ENCODE data around the gene KHDC1. TPM values are rescaled to one million over a fixed set of nuclear protein-coding genes. Genes with fewer than 3 reads are reported as not detected.

KHDC1 gene
- total and polyA plus RNA-seq, 2 of the 4 experiments (the other 2 are of a cell fraction) = 1.6 to 5.5 TPM

DNA sequence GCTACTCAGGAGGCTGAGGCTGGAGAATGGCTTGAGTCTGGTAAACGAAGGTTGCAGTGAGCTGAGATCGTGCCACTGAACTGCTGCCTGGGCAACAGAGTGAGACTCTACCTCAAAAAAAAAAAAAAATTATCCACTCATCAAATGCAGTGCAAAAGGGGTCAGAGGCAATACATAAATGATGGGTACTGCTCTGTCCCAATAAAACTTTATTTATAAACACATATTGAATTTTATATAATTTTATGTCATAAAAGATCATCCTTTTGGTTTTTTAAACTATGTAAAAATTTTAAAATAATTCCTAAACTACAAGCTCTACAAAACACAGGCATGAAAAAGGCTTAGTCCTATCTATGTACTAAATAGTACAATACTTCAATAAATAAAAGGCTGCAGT is 10.3 kb downstream of the KHDC1 start:
- dilution Hi-C loops (cut with HindIII; ENCODE audit: low sequenced_read_pairs, unreplicated experiment) (no loop called here), intact Hi-C loops (cut with micrococcal nuclease) (no loop called here), in situ Hi-C loops (cut with MboI; ENCODE audit: low sequenced_read_pairs) (no loop called here)
- Histone ChIP-seq H3K14ac (replicated peaks; ENCODE audit: low read depth, low read length) (no peak overlapping the region), H2BK15ac (ENCODE audit: low read depth, low read length) (no peak overlapping the region), H3K23ac (ENCODE audit: low read depth, low read length) (no peak overlapping the region), H4K5ac (ENCODE audit: low read depth, low read length) (no peak overlapping the region), H3K4me3 (ENCODE audit: insufficient read depth, low read depth, low read length) (no peak overlapping the region), H3K9me1 (ENCODE audit: insufficient read depth, low read length) (no peaks in the 10 kb centered on the region), H3K18ac (ENCODE audit: low read depth, low read length) (no peak overlapping the region), H2BK5ac (ENCODE audit: low read depth, low read length, poor library complexity, severe bottlenecking) (no peak overlapping the region), H3K9me3 (ENCODE audit: control insufficient read depth, insufficient read depth, low read length) (no peaks in the 10 kb centered on the region), H3K4me1 (ENCODE audit: control insufficient read depth, insufficient read depth, low read length) (no peaks in the 10 kb centered on the region), H2AK9ac (replicated peaks; ENCODE audit: low read depth, low read length, poor library complexity) (no peak overlapping the region), H3K79me1 (ENCODE audit: low read depth in 1 of 2, low read length in 2 of 2) (no peaks in the 10 kb centered on the region), H4K8ac (ENCODE audit: low read depth in 2 of 2, low read length in 2 of 2) (no peak overlapping the region), H4K20me1 (ENCODE audit: insufficient read depth, low read length) (no peaks in the 10 kb centered on the region), H3K27ac (ENCODE audit: insufficient read depth, low read length) (no peak overlapping the region), H3K4ac (ENCODE audit: low read depth, low read length) (no peak overlapping the region), H2AK5ac (ENCODE audit: low read depth, low read length) (no peak overlapping the region), H3K4me2 (ENCODE audit: low read depth, low read length) (no peak overlapping the region), H2AFZ (replicated peaks; ENCODE audit: low read length, poor library complexity) (no peak overlapping the region), H3K27me3 (ENCODE audit: control insufficient read depth, insufficient read depth, low read length) (no peaks in the 10 kb centered on the region), H4K91ac (ENCODE audit: insufficient read depth, low read depth, low read length) (no peak overlapping the region), H2BK120ac (ENCODE audit: low read depth, low read length) (no peak overlapping the region), H2BK20ac (ENCODE audit: low read depth, low read length) (no peak overlapping the region), H3K36me3 (ENCODE audit: control insufficient read depth, insufficient read depth, low read length) (no peaks in the 10 kb centered on the region), H3K56ac (ENCODE audit: extremely low read depth, insufficient read depth, low read length) (no peak overlapping the region), H3K9ac (ENCODE audit: low read depth, low read length) (no peak overlapping the region)
- CTCF ChIA-PET = interaction anchor here (0.6 kb wide), 1 partner anchor 49 kb away, joined by 3 read pairs; no protein-coding TSS in a partner anchor
- BruUV-seq (replicated peaks) = no TSS peak
- WGBS, 2 experiments (ENCODE audit: extremely low coverage in 2 of 2, insufficient read length in 1 of 2) = no CpG with 5 or more reads among the region's 2 CpGs
- POLR2A ChIA-PET (ENCODE audit: unreplicated experiment) = interaction anchor here (0.6 kb wide), 1 partner anchor 660 kb away, joined by 8 read pairs; no protein-coding TSS in a partner anchor
- ATAC-seq (ENCODE audit: low read depth) (no peak), DNase-seq (no peak)
- no peak for TF ChIP-seq CHD1 (IDR thresholded peaks at IDR 0.05; ENCODE audit: low read depth, low read length)
- no peak for TF ChIP-seq RAD21 (IDR thresholded peaks at IDR 0.05; ENCODE audit: low read length)
- TF ChIP-seq MAFK (IDR thresholded peaks at IDR 0.05; ENCODE audit: low read depth, low read length) = no peak
- no peak for TF ChIP-seq RFX5 (IDR thresholded peaks at IDR 0.05; ENCODE audit: low read depth, low read length)
- TF ChIP-seq USF2 (IDR thresholded peaks at IDR 0.05; ENCODE audit: low read depth, low read length) = no peak
- TF ChIP-seq ELK1 (IDR thresholded peaks at IDR 0.05; ENCODE audit: borderline replicate concordance, low read depth, low read length) = no peak
- no peak for TF ChIP-seq BHLHE40 (IDR thresholded peaks at IDR 0.05; ENCODE audit: low read depth, low read length)
